K562 (cell line): ENCODE results near the gene KCNJ14. TPM values are rescaled to one million over a fixed set of nuclear protein-coding genes. Genes with fewer than 3 reads are reported as not detected.
A peak's percentile ranks its signal among the peaks of the same experiment; 100 is the strongest.

Experiments
- C11orf30 ChIP-seq: fragments of 450-650 bp; IDR thresholded peaks from 2 replicates; pipeline ENCODE4 v1.6.1; 2016; ENCODE audit warnings: low read depth, mild to moderate bottlenecking
- HEY1 ChIP-seq: fragments of 250-450 bp; sonication (Bioruptor Pico); IDR thresholded peaks from 2 replicates; pipeline ENCODE4 v1.5.0; 2020; ENCODE audit warnings: mild to moderate bottlenecking, moderate library complexity, borderline replicate concordance
- HNRNPLL ChIP-seq: fragments of 200-400 bp; formaldehyde crosslinking; IDR thresholded peaks from 2 replicates; pipeline ENCODE4 v1.6.1; 2017; ENCODE audit warnings: low read length, low read depth, mild to moderate bottlenecking; ENCODE audit not compliant: poor library complexity, severe bottlenecking
- RB1 ChIP-seq: fragments of 450-650 bp; IDR thresholded peaks from 2 replicates; pipeline ENCODE4 v1.6.1; 2017; ENCODE audit warnings: low read depth, mild to moderate bottlenecking
- U2AF2 ChIP-seq: fragments of 200-400 bp; formaldehyde crosslinking; optimal IDR thresholded peaks from 2 replicates; pipeline ENCODE3; 2017; ENCODE audit warnings: low read depth, mild to moderate bottlenecking, low read length
- ZBTB2 ChIP-seq: fragments of 450-650 bp; IDR thresholded peaks from 2 replicates; pipeline ENCODE4 v1.6.1; 2016; ENCODE audit warnings: antibody characterized with exemption
- ZBTB33 ChIP-seq: sonication (generic); formaldehyde crosslinking; IDR thresholded peaks from 2 replicates; pipeline ENCODE4 v1.8.1; 2023; ENCODE audit warnings: mild to moderate bottlenecking, missing genetic modification reagents
- ZNF12 ChIP-seq: sonication (generic); formaldehyde crosslinking; IDR thresholded peaks from 2 replicates; pipeline ENCODE4 v1.4.0; 2020; ENCODE audit warnings: mild to moderate bottlenecking, missing genetic modification reagents
- ZNF140 ChIP-seq: fragments of 250-450 bp; sonication (Bioruptor Pico); IDR thresholded peaks from 2 replicates; pipeline ENCODE4 v1.8.0; 2021; ENCODE audit warnings: moderate library complexity, mild to moderate bottlenecking, inconsistent platforms
- ZNF318 ChIP-seq, 2 experiments: fragments of 450-650 bp; IDR thresholded peaks; 2 replicates each; pipeline ENCODE4 v1.6.1; 2016; ENCODE audit warnings: mild to moderate bottlenecking in 2 of 2, borderline replicate concordance in 1 of 2, low read depth in 1 of 2, moderate library complexity in 1 of 2
- ZNF518B ChIP-seq: fragments of 250-450 bp; sonication (Bioruptor Pico); IDR thresholded peaks from 2 replicates; pipeline ENCODE4 v1.5.0; 2021; ENCODE audit warnings: mild to moderate bottlenecking, moderate library complexity
- polyA plus RNA-seq, 8 experiments: library from polyadenylated mRNA; depleted of rRNA in 4 of 8; stranded (reverse) in 5 of 8; unstranded in 3 of 8; fragments of >200 nt; fragmentation: Nextera tagmentation in 2 of 8; fragmentation: Illumina TruSeq in 1 of 8; extraction: Ambion mirVana in 2 of 8; extraction: Trizol in 1 of 8; gene quantifications; 2 replicates each; pipeline versions ENCODE4 v1.2.1 to v1.2.3, GENCODE V29; 2011 to 2014; ENCODE audit warnings: inconsistent platforms in 1 of 8, missing spikeins in 1 of 8
- total RNA-seq, 7 experiments: library from RNA; depleted of rRNA in 6 of 7; stranded (reverse); fragments of >200 nt in 6 of 7; fragmentation: Illumina TruSeq in 2 of 7; extraction: Trizol in 2 of 7; gene quantifications; 2 replicates each; pipeline versions ENCODE4 v1.2.1 to v1.2.3, GENCODE V29; 2011 to 2021; ENCODE audit warnings: low replicate concordance in 1 of 7

Gene KCNJ14
- total and polyA plus RNA-seq, 9 of the 15 experiments (the other 6 are each of a cell fraction or from before 2014, with no cell fraction given), result 0.15 to 1.6 (median 0.49) TPM

GRCh38 chr19:48469289-48469881 is 14.0 kb downstream of the KCNJ14 start, which contains the start of gene CYTH2 (continued):
- TF ChIP-seq ZNF518B (CRISPR knock-in tag) (no peak), U2AF2 (no peak), ZBTB33 (CRISPR knock-in tag) (peak; percentile 63; the same call in 1 of the 2 replicates), ZBTB2 (no peak), HNRNPLL (peak; percentile 56), ZNF12 (0 out of 2 replicates have a peak, but pooled peaks have one; percentile 16), HEY1 (CRISPR knock-in tag) (no peak), ZNF140 (CRISPR knock-in tag) (no peak), ZNF318 (IDR thresholded peaks at IDR 0.05; ENCODE audit: borderline replicate concordance in 1 of 2, low read depth in 1 of 2) (no peak), RB1 (peak; percentile 82), C11orf30 (no peak; the same call in 1 of the 2 replicates)
